Measurements from ENCODE around the gene VAMP7. TPM values are rescaled to one million over a fixed set of nuclear protein-coding genes. Genes with fewer than 3 reads are reported as not detected.

The VAMP7 gene
- total and polyA plus RNA-seq, 2 of the 8 experiments (the other 6 are each of a cell fraction or from before 2014, with no cell fraction given) = 14.2 to 22.1 TPM

GRCh38 chrX:155957843-155958242 is 76.7 kb downstream of the VAMP7 start (continued):
- TF ChIP-seq CHD7 (IDR thresholded peaks at IDR 0.05; ENCODE audit: insufficient replicate concordance, low read length) (no peak), ASH2L (IDR thresholded peaks at IDR 0.05; ENCODE audit: low read length) (no peak), SUZ12 (IDR thresholded peaks at IDR 0.05; ENCODE audit: low read length) (no peak)
